ENCODE measurements around the gene NAA25.
A peak's percentile ranks its signal among the peaks of the same experiment; 100 is the strongest.

Gene NAA25

GRCh38 chr12:112108202-112109079 is at the start of gene NAA25:
NAA25 (minus strand) TSS chr12:112108783; CDS start chr12:112108773, 10 bp downstream.
- no peak for TF ChIP-seq CTCF (conservative IDR thresholded peaks at IDR 0.05; ENCODE audit: low read depth)
- DNase-seq (ENCODE audit: low spot score) = peak; percentile 88
- CTCF ChIA-PET = no interaction called here

GRCh38 chr12:112153893-112154219 is 45.3 kb upstream of the NAA25 start:
- no peak for DNase-seq (ENCODE audit: low spot score)
- no peak overlapping the region for H3K27ac ChIP-seq
- TF ChIP-seq CTCF (conservative IDR thresholded peaks at IDR 0.05; ENCODE audit: low read depth) = no peak
- ChIA-PET POLR2A (ENCODE audit: low non-redundant PET) (no interaction called here), CTCF (no interaction called here)

More at GRCh38 chr12:112108202-112109079, at the start of gene NAA25:
- POLR2A ChIA-PET (ENCODE audit: low non-redundant PET) = interaction anchor here (0.7 to 1.3 kb wide), 4 partner anchors 13 to 382 kb away, joined by 3 to 6 read pairs (median 3); partner anchors contain the start of genes ERP29 and TMEM116
- H3K27ac ChIP-seq = peak within 1 kb of the TSS; percentile 94

GRCh38 chr12:112153181-112153892 is 44.8 kb upstream of the NAA25 start:
- ChIA-PET POLR2A (ENCODE audit: low non-redundant PET) (no interaction called here), CTCF (interaction anchor here (0.6 kb wide), 1 partner anchor 17 kb away, joined by 4 read pairs; no protein-coding TSS in a partner anchor)
- no peak for TF ChIP-seq CTCF (conservative IDR thresholded peaks at IDR 0.05; ENCODE audit: low read depth)
- peak overlapping the region; percentile 23; the same call in 1 of the 2 replicates for H3K27ac ChIP-seq
- no peak for DNase-seq (ENCODE audit: low spot score)

GRCh38 chr12:112151766-112152541 is 43.4 kb upstream of the NAA25 start:
- DNase-seq (ENCODE audit: low spot score) = no peak
- no peak for TF ChIP-seq CTCF (conservative IDR thresholded peaks at IDR 0.05; ENCODE audit: low read depth)
- ChIA-PET POLR2A (ENCODE audit: low non-redundant PET) (no interaction called here), CTCF (no interaction called here)
- no peak overlapping the region for H3K27ac ChIP-seq

- POLR2A ChIA-PET (ENCODE audit: low non-redundant PET) = interaction anchor here (0.6 kb wide), 1 partner anchor 16 kb away, joined by 6 read pairs; no protein-coding TSS in a partner anchor
Observed at GRCh38 chr12:112149596-112149995, 41.0 kb upstream of the NAA25 start.

More at GRCh38 chr12:112149596-112149995, 41.0 kb upstream of the NAA25 start:
- no peak overlapping the region for H3K27ac ChIP-seq
- CTCF ChIA-PET = no interaction called here
- DNase-seq (ENCODE audit: low spot score) = peak; percentile 57
- TF ChIP-seq CTCF (conservative IDR thresholded peaks at IDR 0.05; ENCODE audit: low read depth) = no peak
